SKM-1 (cell line): Measurements from ENCODE around the gene ZNF667.
A peak's percentile ranks its signal among the peaks of the same experiment; 100 is the strongest.

Experiments
- DNase-seq: peaks from one replicate; lab custom pipeline; 2025; ENCODE audit not compliant: unreplicated experiment; lab: John Stamatoyannopoulos, UW

The ZNF667 gene

DNA sequence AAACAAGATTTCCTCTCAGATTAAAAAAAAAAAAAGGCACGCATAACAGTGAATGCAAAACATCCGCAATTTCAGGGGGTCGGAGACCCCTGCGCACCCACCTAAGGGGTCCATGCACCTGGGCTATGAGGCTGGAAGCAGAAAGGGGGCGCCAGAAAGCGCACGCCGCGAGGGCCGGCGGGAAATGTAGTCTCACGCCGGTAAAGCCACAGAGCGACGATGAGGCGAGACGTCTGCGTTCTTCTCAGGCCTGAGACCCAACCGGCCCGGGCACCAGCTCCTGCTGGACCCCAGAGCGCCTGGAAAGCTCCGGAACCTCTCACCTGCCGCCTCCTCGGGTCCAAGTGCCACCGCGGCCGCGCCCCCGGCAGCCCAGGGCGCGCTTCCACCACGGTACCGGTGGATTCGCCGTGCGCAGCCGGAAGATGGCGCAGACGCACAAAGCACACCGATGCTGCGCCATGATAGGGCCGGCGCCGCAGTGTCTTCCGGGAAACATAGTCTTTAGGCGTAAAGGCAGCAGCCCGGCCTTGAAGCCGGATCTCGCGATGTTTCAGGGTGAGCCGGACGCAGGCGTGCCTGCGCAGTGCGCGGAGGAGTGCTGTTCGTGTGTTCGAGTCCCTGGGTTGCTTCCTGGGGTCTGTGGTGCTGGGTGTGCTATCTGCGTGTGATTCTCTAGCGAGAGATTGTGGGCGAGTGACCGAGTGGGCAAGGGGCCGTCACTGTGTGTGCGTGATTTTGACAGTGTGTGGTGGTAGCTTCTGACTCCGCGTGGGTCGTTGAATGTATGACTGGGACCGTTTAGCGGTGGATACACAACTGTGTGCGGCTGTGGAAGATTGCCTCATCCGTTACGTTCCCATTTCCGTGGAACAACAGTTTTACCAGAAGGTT, 83.8 kb downstream of the ZNF667 start, which contains the start of gene ZNF582:
Gene ZNF582 (minus strand): TSS at position 416 of the 894 bp plus-strand sequence. CDS start 1,782 bp downstream, outside the sequence.
- peak; percentile 69 for DNase-seq
